Measurements from ENCODE around the gene SH3RF3.
A peak's percentile ranks its signal among the peaks of the same experiment; 100 is the strongest.

SH3RF3 gene

DNA sequence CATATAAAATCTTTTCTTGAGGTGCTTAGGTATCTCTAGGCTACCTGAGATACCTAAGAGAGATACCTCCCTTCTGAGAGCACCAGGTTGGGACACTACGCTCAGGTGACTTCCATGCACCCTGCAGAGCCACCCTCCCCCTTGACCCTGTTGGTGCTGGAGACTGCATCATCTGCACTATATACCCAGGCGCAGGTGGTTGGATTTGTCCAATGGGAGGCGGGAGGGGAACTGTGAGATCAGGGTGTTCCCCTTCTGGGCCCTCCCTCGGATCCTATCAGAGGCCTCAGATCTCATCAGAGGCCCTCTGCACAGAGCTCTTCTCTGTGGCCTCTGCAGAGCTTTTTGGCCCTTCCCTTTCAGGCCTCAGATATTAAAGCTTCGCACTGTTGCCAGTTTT is 158.4 kb downstream of the SH3RF3 start:
- no peak overlapping the region for H3K4me3 ChIP-seq (replicated peaks; ENCODE audit: low read depth, low read length)
- TF ChIP-seq, protein P1, sequence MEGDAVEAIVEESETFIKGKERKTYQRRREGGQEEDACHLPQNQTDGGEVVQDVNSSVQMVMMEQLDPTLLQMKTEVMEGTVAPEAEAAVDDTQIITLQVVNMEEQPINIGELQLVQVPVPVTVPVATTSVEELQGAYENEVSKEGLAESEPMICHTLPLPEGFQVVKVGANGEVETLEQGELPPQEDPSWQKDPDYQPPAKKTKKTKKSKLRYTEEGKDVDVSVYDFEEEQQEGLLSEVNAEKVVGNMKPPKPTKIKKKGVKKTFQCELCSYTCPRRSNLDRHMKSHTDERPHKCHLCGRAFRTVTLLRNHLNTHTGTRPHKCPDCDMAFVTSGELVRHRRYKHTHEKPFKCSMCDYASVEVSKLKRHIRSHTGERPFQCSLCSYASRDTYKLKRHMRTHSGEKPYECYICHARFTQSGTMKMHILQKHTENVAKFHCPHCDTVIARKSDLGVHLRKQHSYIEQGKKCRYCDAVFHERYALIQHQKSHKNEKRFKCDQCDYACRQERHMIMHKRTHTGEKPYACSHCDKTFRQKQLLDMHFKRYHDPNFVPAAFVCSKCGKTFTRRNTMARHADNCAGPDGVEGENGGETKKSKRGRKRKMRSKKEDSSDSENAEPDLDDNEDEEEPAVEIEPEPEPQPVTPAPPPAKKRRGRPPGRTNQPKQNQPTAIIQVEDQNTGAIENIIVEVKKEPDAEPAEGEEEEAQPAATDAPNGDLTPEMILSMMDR (IDR thresholded peaks at IDR 0.05; ENCODE audit: low read length, missing control alignments), result no peak
- DNase-seq (ENCODE audit: low read depth), result no peak

DNA sequence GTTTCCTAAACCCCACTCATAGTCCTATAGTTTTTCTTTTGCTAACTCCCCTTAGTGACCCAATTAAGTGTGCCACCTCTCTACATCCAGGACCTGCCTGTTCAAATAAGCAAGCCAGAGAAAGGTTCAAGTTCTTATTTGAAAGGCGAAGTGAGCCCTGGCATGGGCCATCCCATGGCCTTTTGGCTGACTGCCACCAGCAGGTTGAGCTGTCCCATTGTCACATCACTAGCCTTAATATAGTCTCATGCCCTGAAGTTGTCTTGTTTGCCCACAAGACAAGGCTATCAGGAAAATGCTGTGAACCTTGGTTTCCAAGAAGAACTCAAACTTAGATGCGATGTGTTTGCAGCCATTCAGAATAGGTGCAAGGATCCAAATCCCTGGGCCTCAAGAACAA is 158.8 kb downstream of the SH3RF3 start:
- TF ChIP-seq, protein P1 (IDR thresholded peaks at IDR 0.05; ENCODE audit: low read length, missing control alignments), result no peak
- DNase-seq (ENCODE audit: low read depth), result no peak
- H3K4me3 ChIP-seq (replicated peaks; ENCODE audit: low read depth, low read length), result no peak overlapping the region

DNA sequence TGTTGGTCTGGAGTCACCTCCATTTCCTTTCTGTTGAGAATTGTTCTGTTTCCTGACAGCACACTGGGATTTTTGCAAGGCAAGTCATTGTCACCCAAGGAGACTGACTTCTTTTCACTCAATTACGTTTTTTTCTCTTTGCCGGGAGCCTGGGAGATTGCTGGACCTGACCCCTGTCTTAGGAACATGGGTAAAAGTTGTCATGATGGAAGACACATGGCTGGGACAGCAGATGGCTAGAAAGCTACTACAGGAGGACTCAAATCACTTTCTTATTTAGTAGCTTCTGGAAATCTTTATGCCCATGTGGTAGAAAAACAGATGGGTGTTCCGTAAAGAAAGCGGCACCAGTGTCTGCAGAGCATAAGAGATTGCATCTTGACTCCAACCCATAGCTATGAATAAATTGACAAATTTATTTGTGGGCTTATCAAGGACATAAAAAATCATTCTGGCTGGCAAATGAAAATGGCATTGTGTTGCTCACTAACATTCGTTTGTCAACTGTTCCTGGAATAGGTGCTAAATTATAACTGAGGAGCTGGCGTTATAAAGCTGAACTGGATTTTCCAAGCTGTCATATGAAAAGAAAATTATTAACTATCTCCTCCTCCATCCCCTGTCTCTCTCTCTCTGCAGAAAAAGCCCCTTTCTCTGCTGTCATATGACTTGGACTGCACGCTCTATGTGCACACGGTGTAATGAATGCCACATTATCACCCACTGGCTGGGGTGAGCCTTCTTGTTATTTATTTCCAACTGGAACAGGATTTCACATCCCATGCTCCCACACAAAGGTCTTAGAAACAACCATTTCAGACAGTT is 159.8 kb downstream of the SH3RF3 start:
- no peak for DNase-seq (ENCODE audit: low read depth)

DNA sequence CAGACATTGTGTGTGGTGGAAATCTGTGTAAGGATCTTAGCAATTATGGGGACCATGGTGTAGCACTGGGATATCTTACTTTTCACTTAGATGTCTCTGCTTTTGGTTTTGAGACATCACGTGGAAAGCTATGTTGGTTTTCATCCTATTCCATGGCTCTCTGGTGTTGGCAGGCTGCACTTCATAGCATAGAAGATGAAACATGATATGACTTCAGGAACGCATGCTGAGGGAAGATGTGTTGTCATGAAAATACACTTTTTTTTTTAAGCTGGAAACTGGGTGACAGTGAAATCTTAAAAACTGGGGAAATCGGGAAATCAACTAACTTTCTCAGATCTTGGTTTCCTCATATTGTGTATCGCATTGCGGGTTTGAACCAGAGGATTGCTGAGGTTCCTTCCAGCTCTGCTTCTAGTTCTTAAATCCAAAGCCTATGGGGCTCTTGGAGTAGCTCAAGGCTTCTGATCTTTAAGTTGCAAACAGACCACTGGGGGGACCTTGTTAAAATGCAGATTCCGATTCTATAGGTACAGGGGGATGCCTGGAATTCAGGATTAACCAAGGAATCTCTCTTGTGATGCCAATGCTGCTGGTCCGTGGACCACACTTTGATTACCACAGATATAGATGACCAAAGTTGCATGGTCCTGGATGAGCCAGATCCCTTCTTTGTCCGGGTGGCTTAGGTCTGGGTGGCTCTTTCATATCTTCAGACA is 160.7 kb downstream of the SH3RF3 start:
- H3K4me3 ChIP-seq (replicated peaks; ENCODE audit: low read depth, low read length), result no peak overlapping the region
- TF ChIP-seq, protein P1 (IDR thresholded peaks at IDR 0.05; ENCODE audit: low read length, missing control alignments), result no peak
- DNase-seq (ENCODE audit: low read depth), result no peak

More for the DNA sequence above, 159.8 kb downstream of the SH3RF3 start:
- H3K4me3 ChIP-seq (replicated peaks; ENCODE audit: low read depth, low read length), result no peak overlapping the region
- TF ChIP-seq, protein P1 (IDR thresholded peaks at IDR 0.05; ENCODE audit: low read length, missing control alignments), result no peak

DNA sequence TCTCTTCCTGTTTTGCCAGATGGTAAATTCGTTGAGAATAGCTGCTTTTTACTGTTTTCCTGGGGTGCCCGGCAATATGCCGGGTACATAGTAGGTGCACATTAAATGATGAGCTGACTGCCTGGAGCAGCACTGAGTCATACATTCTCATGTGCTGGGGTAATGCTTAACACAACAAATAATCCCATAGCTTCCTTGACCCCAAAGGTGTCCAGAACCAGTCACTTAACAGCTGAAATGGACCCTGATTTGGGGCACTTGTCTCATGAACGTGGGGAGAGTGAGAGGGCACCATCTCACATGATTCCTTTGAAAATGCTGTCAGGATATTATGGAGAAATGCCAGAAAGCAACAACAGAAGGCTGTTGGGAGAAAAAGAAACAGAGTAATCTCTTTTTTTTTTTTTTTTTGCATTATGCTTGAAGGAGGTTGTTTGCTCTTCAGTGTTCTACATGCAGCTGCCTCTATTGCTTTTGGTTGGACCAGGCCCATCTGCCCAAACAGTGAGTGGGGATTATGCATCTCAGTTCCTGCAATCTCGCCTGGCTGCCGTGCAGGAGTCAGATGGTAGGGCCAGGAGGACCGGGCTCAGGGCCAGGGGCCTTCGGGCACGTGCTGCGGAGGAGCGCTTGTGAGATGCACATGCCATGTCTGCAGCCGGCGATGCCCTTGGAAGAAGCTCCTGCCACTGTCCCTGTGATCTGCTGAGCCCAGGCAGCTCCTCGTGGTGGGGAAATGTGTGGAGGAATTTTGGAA is 162.1 kb downstream of the SH3RF3 start:
- H3K4me3 ChIP-seq (replicated peaks; ENCODE audit: low read depth, low read length), result no peak overlapping the region
- TF ChIP-seq, protein P1 (IDR thresholded peaks at IDR 0.05; ENCODE audit: low read length, missing control alignments), result no peak
- peak; percentile 21 for DNase-seq (ENCODE audit: low read depth)

DNA sequence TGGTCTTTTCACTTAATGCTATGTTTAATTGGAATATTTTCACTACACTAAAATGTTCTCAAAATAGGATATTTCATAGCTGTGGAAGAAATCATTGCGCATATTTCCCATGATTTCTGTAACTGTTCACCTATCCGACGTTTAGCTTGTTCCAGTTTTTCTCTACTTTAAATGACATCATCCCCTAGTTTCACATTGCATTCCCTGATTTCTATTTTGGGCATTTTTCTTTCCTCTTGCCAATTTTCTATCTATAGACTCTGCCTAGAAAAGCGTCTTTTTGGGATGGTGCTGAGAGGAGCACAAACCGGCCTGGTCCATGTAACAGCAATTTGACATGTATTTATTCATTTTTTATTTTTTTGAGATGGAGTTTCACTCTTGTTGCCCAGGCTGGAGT is 163.4 kb downstream of the SH3RF3 start:
- TF ChIP-seq, protein P1 (IDR thresholded peaks at IDR 0.05; ENCODE audit: low read length, missing control alignments), result no peak
- no peak for DNase-seq (ENCODE audit: low read depth)

More for the DNA sequence above, 163.4 kb downstream of the SH3RF3 start:
- H3K4me3 ChIP-seq (replicated peaks; ENCODE audit: low read depth, low read length), result no peak overlapping the region
